ENCODE results near the gene NCLN. TPM values are rescaled to one million over a fixed set of nuclear protein-coding genes. Genes with fewer than 3 reads are reported as not detected.
"Not testable (repeated sequence)": the region's sequence is repeated elsewhere in the genome, so short reads cannot be mapped to it uniquely, and the experiment has no call there.

NCLN gene
- total RNA-seq, 4 donors from 2014 or later = 18.2 to 54.4 (median 43.1) TPM

GRCh38 chr19:3202346-3202745, 16.6 kb downstream of the NCLN start:
- Histone ChIP-seq H3K27me3 (no peaks in the 10 kb centered on the region), H3K4me1 (no peaks in the 10 kb centered on the region), H3K9me3 (no peaks in the 10 kb centered on the region), H3K27ac (no peak overlapping the region), H3K4me3 (no peak overlapping the region), H3K36me3 (peaks cover 0 to 61% of the 10 kb centered on the region in 2 donors)
- TF ChIP-seq CTCF (IDR thresholded peaks at IDR 0.05 in 4 of 5, conservative IDR thresholded peaks at IDR 0.05 in 1 of 5) (no peak), POLR2A (IDR thresholded peaks at IDR 0.05) (no peak)
- ATAC-seq (no peak), DNase-seq (no peak)
- intact Hi-C loops (cut with DNase I; ENCODE audit: low total_unique reads) (no loop called here), in situ Hi-C loops (cut with MboI; ENCODE audit: low sequenced_read_pairs in 4 of 4) (no loop called here)

GRCh38 chr19:3202895-3203294, 17.2 kb downstream of the NCLN start:
- H3K36me3 ChIP-seq = peaks cover 0 to 67% of the 10 kb centered on the region in 2 donors
- DNase-seq; H3K27ac ChIP-seq; H3K4me3 ChIP-seq; H3K4me1 ChIP-seq; intact Hi-C loops (cut with DNase I; ENCODE audit: low total_unique reads); H3K27me3 ChIP-seq; in situ Hi-C loops (cut with MboI; ENCODE audit: low sequenced_read_pairs in 4 of 4); ATAC-seq; H3K9me3 ChIP-seq: not testable (repeated sequence)

GRCh38 chr19:3203805-3204645, 18.3 kb downstream of the NCLN start:
- in situ Hi-C loops (cut with MboI; ENCODE audit: low sequenced_read_pairs in 4 of 4) (no loop called here), intact Hi-C loops (cut with DNase I; ENCODE audit: low total_unique reads) (no loop called here)
- Histone ChIP-seq H3K36me3 (peaks cover 0 to 70% of the 10 kb centered on the region in 2 donors), H3K4me1 (no peaks in the 10 kb centered on the region), H3K4me3 (no peak overlapping the region), H3K27ac (no peak overlapping the region), H3K27me3 (no peaks in the 10 kb centered on the region), H3K9me3 (no peaks in the 10 kb centered on the region)
- TF ChIP-seq CTCF (IDR thresholded peaks at IDR 0.05 in 4 of 5, conservative IDR thresholded peaks at IDR 0.05 in 1 of 5) = no peak
- no peak for TF ChIP-seq POLR2A (IDR thresholded peaks at IDR 0.05)
- no peak for DNase-seq
- ATAC-seq = no peak

GRCh38 chr19:3204646-3205275, 19.0 kb downstream of the NCLN start:
- ATAC-seq (no peak), DNase-seq (no peak)
- Histone ChIP-seq H3K9me3 (no peaks in the 10 kb centered on the region), H3K36me3 (peaks cover 0 to 65% of the 10 kb centered on the region in 2 donors), H3K27me3 (no peaks in the 10 kb centered on the region), H3K4me3 (no peak overlapping the region), H3K4me1 (no peaks in the 10 kb centered on the region), H3K27ac (no peak overlapping the region)
- intact Hi-C loops (cut with DNase I; ENCODE audit: low total_unique reads) (no loop called here), in situ Hi-C loops (cut with MboI; ENCODE audit: low sequenced_read_pairs in 4 of 4) (no loop called here)
- TF ChIP-seq POLR2A (IDR thresholded peaks at IDR 0.05) (no peak), CTCF (IDR thresholded peaks at IDR 0.05 in 4 of 5, conservative IDR thresholded peaks at IDR 0.05 in 1 of 5) (no peak)

- Histone ChIP-seq H3K36me3 (peaks cover 0 to 56% of the 10 kb centered on the region in 2 donors), H3K27ac (no peak overlapping the region)
- intact Hi-C loops (cut with DNase I; ENCODE audit: low total_unique reads) = no loop called here
Observed at GRCh38 chr19:3206216-3206953, 20.7 kb downstream of the NCLN start.

More at GRCh38 chr19:3206216-3206953, 20.7 kb downstream of the NCLN start:
- DNase-seq (no peak), ATAC-seq (no peak)
- Histone ChIP-seq H3K4me3 (no peak overlapping the region), H3K27me3 (no peaks in the 10 kb centered on the region), H3K9me3 (no peaks in the 10 kb centered on the region), H3K4me1 (no peaks in the 10 kb centered on the region)
- TF ChIP-seq CTCF (IDR thresholded peaks at IDR 0.05 in 4 of 5, conservative IDR thresholded peaks at IDR 0.05 in 1 of 5) (no peak), POLR2A (IDR thresholded peaks at IDR 0.05) (no peak)
- in situ Hi-C loops (cut with MboI; ENCODE audit: low sequenced_read_pairs in 4 of 4) = no loop called here
